NOMO-1 treated with DMSO at 0.1 percent for 48 hours (cell line): ENCODE results near the gene PPP1R14B.

Source experiments
- DNase-seq: peaks from one replicate; lab custom pipeline; 2025; ENCODE audit not compliant: unreplicated experiment; lab: John Stamatoyannopoulos, UW

Gene PPP1R14B

GRCh38 chr11:64218628-64219353, 28.0 kb downstream of the PPP1R14B start:
- no peak for DNase-seq

- DNase-seq: no peak
Measured at GRCh38 chr11:64216879-64217278, 29.9 kb downstream of the PPP1R14B start.

GRCh38 chr11:64211181-64211872, 35.4 kb downstream of the PPP1R14B start:
- DNase-seq: no peak

- DNase-seq: no peak
Measured at GRCh38 chr11:64210301-64211020, 36.3 kb downstream of the PPP1R14B start.

GRCh38 chr11:64209563-64209843, 37.2 kb downstream of the PPP1R14B start:
- DNase-seq: no peak

GRCh38 chr11:64208796-64209562, 37.8 kb downstream of the PPP1R14B start:
- DNase-seq: no peak

GRCh38 chr11:64208086-64208795, 38.5 kb downstream of the PPP1R14B start:
- DNase-seq: no peak

- DNase-seq: peak; percentile 90
Measured at GRCh38 chr11:64207256-64208085, 39.3 kb downstream of the PPP1R14B start.

GRCh38 chr11:64206457-64207255, 40.1 kb downstream of the PPP1R14B start, which contains the start of gene FERMT3:
Gene FERMT3, plus strand, starts transcription at chr11:64206721. Its CDS starts 644 bp downstream, at chr11:64207365.
- DNase-seq: peak; percentile 52

GRCh38 chr11:64204464-64204989, 42.2 kb downstream of the PPP1R14B start:
- DNase-seq: peak; percentile 83

GRCh38 chr11:64204080-64204440, 42.7 kb downstream of the PPP1R14B start:
- DNase-seq: no peak

GRCh38 chr11:64203421-64204079, 43.2 kb downstream of the PPP1R14B start:
- DNase-seq: no peak

- DNase-seq: no peak
Measured at GRCh38 chr11:64202992-64203391, 43.8 kb downstream of the PPP1R14B start.

- no peak for DNase-seq
Measured at GRCh38 chr11:64201543-64201942, 45.2 kb downstream of the PPP1R14B start.

GRCh38 chr11:64198511-64198910, 48.2 kb downstream of the PPP1R14B start:
- no peak for DNase-seq

GRCh38 chr11:64196626-64197025, 50.1 kb downstream of the PPP1R14B start:
- no peak for DNase-seq
